Pancreas (tissue), 10 donors: ENCODE results near the gene SYN1. TPM values are rescaled to one million over a fixed set of nuclear protein-coding genes. Genes with fewer than 3 reads are reported as not detected.

ENCODE experiments used
- ATAC-seq, 4 donors: fragments of 200-7000 bp; cut with Tn5 transposase; one replicate each; pipeline versions ENCODE4 v1.8.0 to v1.9.1; 2020; ENCODE audit warnings: mild to moderate bottlenecking in 4 of 4, moderate library complexity in 4 of 4
- DNase-seq, 6 donors: peaks; one replicate each; pipeline ENCODE4 v3.0.0-alpha.2; 2020
- FAIRE-seq: peaks from 2 replicates; lab custom pipeline; 2012; peaks lifted over from hg19 to GRCh38; lab: Jason Lieb, UNC
- H3K27ac ChIP-seq, 4 donors: fragments of 200-600 bp; sonication (generic); 1 replicate in 3 of 4; 2 replicates in 1 of 4; pipeline versions ENCODE4 v1.5.0 to v1.8.0; 2020
- H3K27me3 ChIP-seq, 4 donors: fragments of 200-600 bp; one replicate each; pipeline ENCODE4 v1.8.0; 2021
- H3K36me3 ChIP-seq, 3 donors: fragments of 200-600 bp; sonication (generic) in 1 of 3; one replicate each; pipeline versions ENCODE4 v1.5.0 to v1.8.0; 2020 to 2021
- H3K4me1 ChIP-seq, 3 donors: fragments of 200-600 bp; one replicate each; pipeline ENCODE4 v1.8.0; 2021
- H3K4me3 ChIP-seq, 4 donors: fragments of 200-600 bp; sonication (generic) in 2 of 4; one replicate each; pipeline versions ENCODE4 v1.5.0 to v1.8.0; 2020 to 2021
- H3K9me3 ChIP-seq, 4 donors: fragments of 200-600 bp; one replicate each; pipeline ENCODE4 v1.8.0; 2021
- CTCF ChIP-seq, 4 donors: fragments of 200-600 bp; sonication (generic) in 3 of 4; IDR thresholded peaks; one replicate each; pipeline versions ENCODE4 v1.5.0 to v1.8.0; 2021; ENCODE audit warnings: antibody characterized with exemption in 4 of 4
- WGBS, 2 donors: extraction: QIAGEN DNeasy Blood & Tissue Kit; methylation state at CpG; one replicate each; pipeline ENCODE4 v1.1.7; 2013; 5-methylcytosine and 5-hydroxymethylcytosine counted together
- intact Hi-C, 3 donors: fragments of 100-400 bp; cut with DNase I; formaldehyde crosslinking; loops; one replicate each; pipeline versions ENCODE4 v1.11.1 to v1.14.2; 2022
- polyA plus RNA-seq, 2 donors: library from polyadenylated mRNA; stranded (reverse); fragments of 200-250 nt; gene quantifications; one replicate each; pipeline ENCODE4 v1.2.3, GENCODE V29; 2013
- total RNA-seq, 6 donors: library from RNA; stranded (reverse); fragmentation: NEBNext Ultra II Directional in 4 of 6; extraction: Animal tissue kit (Norgen Biotek cat#: 25700) in 4 of 6; gene quantifications; one replicate each; pipeline versions ENCODE4 v1.2.1 to v1.2.4, GENCODE V29; 2021 to 2023
- donor health status: healthy with polysubstance abuse.
- donor health status: DM: no; HTN: no; CAD: no; lungs with moderate emphysema.
- donor health status: DM: no; HTN: no; CAD: no.
- donor health status: control.
- donor health status: control.
- donor health status: Bipolar disorder and iron deficiency.
- donor health status: DM: yes; HTN: yes; CAD: no.
- donor health status: DM: no; HTN: no; CAD: no.
- donor health status: DM: no; HTN: no; CAD: no.
- donor health status: DM: yes; HTN: yes; CAD: no.

Gene SYN1
- total and polyA plus RNA-seq, 8 donors = 0.47 to 10.3 (median 1.5) TPM

DNA sequence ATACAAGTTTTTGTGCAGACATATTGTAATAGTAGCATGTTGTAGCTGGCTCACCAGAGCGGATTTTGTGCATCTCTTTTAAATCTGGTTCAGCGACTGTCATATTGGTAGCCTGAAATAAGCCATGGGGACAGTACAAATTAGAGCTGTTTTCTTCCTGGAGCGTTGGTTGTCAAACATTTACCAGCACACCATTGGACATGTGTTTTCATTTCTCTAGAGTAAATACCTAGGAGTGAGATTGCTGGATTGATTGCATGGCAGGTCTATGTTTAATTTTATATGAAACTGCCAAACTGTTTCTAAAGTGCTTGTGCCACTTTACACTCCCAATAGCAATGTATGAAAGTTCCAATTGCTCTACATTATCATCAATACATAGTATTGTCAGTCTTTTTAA is 61.2 kb downstream of the SYN1 start:
- no peak for DNase-seq
- no peak for ATAC-seq
- intact Hi-C loops = no loop called here
- peaks cover 0 to 3% (median 0%) of the 10 kb centered on the region in 4 donors for H3K27me3 ChIP-seq
- peaks cover 0 to 3% (median 0%) of the 10 kb centered on the region in 3 donors for H3K4me1 ChIP-seq
- FAIRE-seq = no peak
- no peak for TF ChIP-seq CTCF (IDR thresholded peaks at IDR 0.05)
- no peak overlapping the region for H3K4me3 ChIP-seq
- no peaks in the 10 kb centered on the region for H3K36me3 ChIP-seq
- peak overlapping the region in 2 of 4 donors; percentile 0 to 48 for H3K27ac ChIP-seq
- WGBS, 2 donors = 17 to 49% methylated on average over 3 of the region's 3 CpGs
- H3K9me3 ChIP-seq = no peaks in the 10 kb centered on the region

GRCh38 chrX:47556045-47556623 is 63.5 kb downstream of the SYN1 start:
- no peak for TF ChIP-seq CTCF (IDR thresholded peaks at IDR 0.05)
- Histone ChIP-seq H3K4me1 (no peaks in the 10 kb centered on the region), H3K27ac (peak overlapping the region in 3 of 4 donors; percentile 50 to 90 (median 87)), H3K9me3 (no peaks in the 10 kb centered on the region), H3K4me3 (peak overlapping the region in 3 of 4 donors; percentile 3 to 44 (median 33)), H3K27me3 (peaks cover 0 to 3% (median 0%) of the 10 kb centered on the region in 4 donors), H3K36me3 (no peaks in the 10 kb centered on the region)
- intact Hi-C loops = no loop called here
- DNase-seq (peak; percentile 78 to 91 (median 90)), FAIRE-seq (peak; percentile 99), ATAC-seq (peak; percentile 83 to 94 (median 90))
- 1 to 26% methylated on average over 20 of the region's 20 CpGs for WGBS, 2 donors

- ATAC-seq (no peak), FAIRE-seq (no peak), DNase-seq (no peak)
- no peak for TF ChIP-seq CTCF (IDR thresholded peaks at IDR 0.05)
- Histone ChIP-seq H3K9me3 (no peaks in the 10 kb centered on the region), H3K36me3 (no peaks in the 10 kb centered on the region), H3K4me3 (no peak overlapping the region), H3K27ac (no peak overlapping the region), H3K27me3 (no peaks in the 10 kb centered on the region), H3K4me1 (no peaks in the 10 kb centered on the region)
- intact Hi-C loops = no loop called here
- WGBS, 2 donors = 78 to 90% methylated on average over 5 of the region's 5 CpGs
Measured at GRCh38 chrX:47543496-47543895, 76.2 kb downstream of the SYN1 start.

- Histone ChIP-seq H3K4me1 (no peaks in the 10 kb centered on the region), H3K4me3 (no peak overlapping the region), H3K9me3 (no peaks in the 10 kb centered on the region), H3K27me3 (no peaks in the 10 kb centered on the region), H3K27ac (peak overlapping the region; percentile 48 to 81 (median 68)), H3K36me3 (no peaks in the 10 kb centered on the region)
- TF ChIP-seq CTCF (IDR thresholded peaks at IDR 0.05) = peak in 3 of 4 donors; percentile 27 to 32 (median 27)
- FAIRE-seq = peak; percentile 96
- intact Hi-C loops = no loop called here
- ATAC-seq = peak; percentile 99 to 100 (median 100)
- 25 to 39% methylated on average over 15 of the region's 15 CpGs for WGBS, 2 donors
- DNase-seq = peak in 5 of 6 donors; percentile 68 to 83 (median 80)
Measured at GRCh38 chrX:47540754-47541538, 78.7 kb downstream of the SYN1 start.

GRCh38 chrX:47539860-47540259 is 79.8 kb downstream of the SYN1 start:
- ATAC-seq (no peak), DNase-seq (no peak), FAIRE-seq (no peak)
- no peak overlapping the region for H3K4me3 ChIP-seq
- H3K4me1 ChIP-seq = no peaks in the 10 kb centered on the region
- no peak overlapping the region for H3K27ac ChIP-seq
- intact Hi-C loops = no loop called here
- no peaks in the 10 kb centered on the region for H3K27me3 ChIP-seq
- no peaks in the 10 kb centered on the region for H3K9me3 ChIP-seq
- H3K36me3 ChIP-seq = no peaks in the 10 kb centered on the region
- TF ChIP-seq CTCF (IDR thresholded peaks at IDR 0.05) = no peak
